GM21447 (cell line): ENCODE measurements around the gene TMEM184C.

ENCODE experiments used
- ATAC-seq: cut with Tn5 transposase; IDR thresholded peaks from one replicate; pipeline ENCODE4 v1.9.1; 2021; ENCODE audit not compliant: unreplicated experiment

TMEM184C gene

DNA sequence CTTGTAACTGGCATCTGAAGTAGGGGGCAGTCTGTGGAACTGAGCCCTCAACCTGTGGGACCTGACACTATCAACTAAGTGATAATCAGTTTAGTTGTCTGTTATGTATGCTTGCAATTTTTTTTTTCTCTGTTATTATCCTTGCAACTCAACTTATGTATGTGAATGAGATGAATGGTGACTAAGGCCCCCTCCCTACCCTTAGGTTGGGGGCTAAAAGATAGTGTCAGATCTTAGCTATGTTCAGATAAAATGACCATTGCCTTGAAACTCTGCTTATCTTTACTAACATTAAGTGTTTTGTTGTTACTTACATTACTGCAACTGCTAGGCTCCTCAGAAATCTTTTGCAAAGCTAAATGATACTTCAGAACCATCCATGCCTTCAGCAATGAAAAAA lies 31.5 kb downstream of the TMEM184C start:
- no peak for ATAC-seq

GRCh38 chr4:147651563-147651962 lies 34.4 kb downstream of the TMEM184C start:
- ATAC-seq, result no peak

DNA sequence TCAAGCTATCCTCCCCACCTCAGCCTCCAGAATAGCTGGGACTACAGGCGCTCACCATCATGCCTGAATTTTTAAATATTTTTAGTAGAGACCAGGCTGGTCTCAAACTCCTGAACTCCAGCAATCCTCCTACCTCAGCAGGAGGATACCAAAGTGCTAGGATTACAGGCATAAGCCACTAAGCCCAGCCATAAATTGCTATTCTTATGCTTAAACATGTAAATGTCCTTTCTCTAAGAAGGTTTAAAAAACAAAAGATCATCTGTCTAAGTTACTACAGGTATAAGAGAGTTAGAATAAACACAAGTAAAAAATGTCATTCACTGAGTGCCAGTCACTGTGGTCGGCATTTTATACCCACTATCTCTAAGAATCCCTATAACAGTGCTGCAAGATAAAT lies 38.4 kb downstream of the TMEM184C start:
- no peak for ATAC-seq

GRCh38 chr4:147658501-147658900 lies 41.3 kb downstream of the TMEM184C start:
- ATAC-seq, result no peak

DNA sequence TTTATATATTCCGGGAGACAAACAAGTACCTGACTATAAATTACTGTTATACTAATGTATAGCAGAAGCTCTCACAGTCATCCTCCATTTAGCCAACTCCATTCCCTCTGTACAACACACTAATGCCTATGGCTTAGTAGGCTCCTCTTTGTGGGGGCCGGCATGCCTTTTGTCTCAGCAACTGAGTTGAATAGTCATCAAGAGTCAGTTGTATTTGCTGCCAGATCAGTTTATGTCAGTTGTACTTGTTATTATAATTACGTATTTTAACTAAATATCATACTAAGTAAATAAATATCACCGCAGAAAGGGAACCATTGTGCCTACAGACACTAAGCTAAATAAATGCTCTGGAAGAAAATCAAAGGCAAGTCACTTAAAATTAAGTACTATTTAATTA lies 56.9 kb downstream of the TMEM184C start:
- ATAC-seq, result no peak

DNA sequence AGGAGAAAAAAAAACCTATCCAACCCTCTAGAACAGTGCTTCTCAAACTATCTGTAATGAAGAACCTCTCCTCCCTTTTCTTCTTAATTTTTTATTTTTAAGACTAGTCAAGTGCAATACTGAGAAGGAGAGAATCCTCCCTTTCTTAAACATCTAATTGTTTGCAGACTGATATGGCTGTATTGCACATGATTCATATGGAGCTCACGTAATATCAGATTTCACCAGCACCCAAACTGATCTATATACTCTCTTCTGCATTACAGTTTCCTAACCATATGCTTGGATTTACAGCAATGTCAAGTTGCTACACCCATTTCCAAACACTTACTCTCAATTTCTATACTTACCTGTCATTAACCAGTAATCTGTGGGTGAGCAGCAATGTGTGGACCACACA lies 57.3 kb downstream of the TMEM184C start:
- no peak for ATAC-seq

- no peak for ATAC-seq
These were observed 60.9 kb downstream of the TMEM184C start for GRCh38 chr4:147678106-147678505.

DNA sequence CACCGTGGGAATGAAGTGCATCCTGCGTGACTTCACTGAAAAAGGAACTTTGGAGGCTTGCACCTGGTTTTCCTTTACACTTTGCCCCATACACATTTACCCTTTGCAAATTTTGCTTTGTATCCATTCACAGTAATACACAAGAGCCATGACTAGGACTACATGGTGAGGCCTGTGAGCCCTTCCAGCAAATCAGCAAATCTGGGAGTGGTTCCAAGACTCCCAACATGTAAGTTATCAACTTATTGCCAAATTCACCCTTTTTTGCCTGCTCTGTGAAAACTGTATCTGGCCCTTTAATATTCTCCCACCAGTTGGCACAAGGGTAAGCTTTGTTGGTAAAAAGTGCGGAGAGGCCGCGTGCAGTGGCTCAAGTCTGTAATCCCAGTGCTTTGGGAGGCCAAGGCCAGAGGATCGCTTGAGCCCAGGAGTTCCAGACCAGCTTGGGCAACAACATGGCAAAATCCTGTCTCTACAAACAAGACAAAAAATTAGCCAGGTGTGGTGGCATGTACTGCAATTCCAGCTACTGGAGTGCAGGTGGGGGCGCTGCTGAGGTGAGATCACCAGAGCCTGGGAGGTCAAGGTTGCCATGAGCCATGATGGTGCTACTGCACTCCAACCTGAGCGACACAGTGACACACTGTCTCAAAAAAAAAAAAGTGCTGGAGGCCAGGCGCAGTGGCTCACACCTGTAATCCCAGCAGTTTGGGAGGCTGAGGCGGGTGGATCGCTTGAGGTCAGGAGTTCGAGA lies 61.8 kb downstream of the TMEM184C start:
- no peak for ATAC-seq

- ATAC-seq, result no peak
These were observed 65.6 kb downstream of the TMEM184C start for GRCh38 chr4:147682755-147683154.

- ATAC-seq, result no peak
These were observed 66.0 kb downstream of the TMEM184C start for GRCh38 chr4:147683188-147683591.

GRCh38 chr4:147683717-147684700 lies 66.8 kb downstream of the TMEM184C start, which contains the start of gene PRMT9:
TSS of gene PRMT9 (minus strand) at chr4:147684163. CDS start at chr4:147683987, 176 bp downstream.
- peak; percentile 98 for ATAC-seq

GRCh38 chr4:147689067-147689466 lies 71.9 kb downstream of the TMEM184C start:
- ATAC-seq, result no peak

GRCh38 chr4:147691820-147692219 lies 74.6 kb downstream of the TMEM184C start:
- no peak for ATAC-seq

DNA sequence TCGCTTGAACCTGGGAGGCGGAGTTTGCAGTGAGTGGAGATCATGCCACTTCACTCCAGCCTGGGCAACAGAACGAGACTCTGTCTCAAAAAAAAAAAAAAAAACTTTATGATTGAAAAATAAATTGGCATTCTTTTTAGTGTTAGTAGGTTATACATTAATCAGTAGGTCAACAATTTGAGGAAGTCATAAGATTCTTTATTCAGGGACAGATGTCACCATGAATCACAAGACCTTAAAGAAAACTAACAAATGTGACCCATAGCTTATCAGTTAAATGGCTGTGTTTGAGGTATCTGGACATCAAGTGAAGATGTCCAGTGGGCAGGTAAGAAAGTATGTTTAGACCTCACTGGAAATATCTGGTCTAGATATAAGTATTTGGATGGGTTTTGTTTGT lies 76.0 kb downstream of the TMEM184C start:
- ATAC-seq, result no peak

DNA sequence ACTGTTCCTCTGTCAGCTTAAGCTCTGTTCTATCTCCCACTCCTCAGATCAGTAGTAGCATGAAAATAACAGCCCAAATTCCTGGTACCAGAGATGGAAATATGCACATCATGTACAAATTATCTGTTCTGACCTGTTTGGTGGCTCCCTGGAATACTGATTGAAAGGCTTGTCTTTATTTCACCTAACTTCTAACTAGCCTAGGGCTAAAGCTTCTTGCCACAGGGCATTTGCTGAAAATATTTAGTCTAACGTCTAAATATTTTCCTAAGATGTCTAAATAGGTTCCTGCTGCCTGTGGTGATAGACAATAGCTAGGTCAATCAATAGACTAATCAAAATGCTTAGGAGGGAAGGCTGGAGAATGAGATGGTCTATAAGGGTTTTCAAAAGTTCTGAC lies 79.7 kb downstream of the TMEM184C start:
- no peak for ATAC-seq

- no peak for ATAC-seq
These were observed 87.6 kb downstream of the TMEM184C start for GRCh38 chr4:147704846-147705245.

DNA sequence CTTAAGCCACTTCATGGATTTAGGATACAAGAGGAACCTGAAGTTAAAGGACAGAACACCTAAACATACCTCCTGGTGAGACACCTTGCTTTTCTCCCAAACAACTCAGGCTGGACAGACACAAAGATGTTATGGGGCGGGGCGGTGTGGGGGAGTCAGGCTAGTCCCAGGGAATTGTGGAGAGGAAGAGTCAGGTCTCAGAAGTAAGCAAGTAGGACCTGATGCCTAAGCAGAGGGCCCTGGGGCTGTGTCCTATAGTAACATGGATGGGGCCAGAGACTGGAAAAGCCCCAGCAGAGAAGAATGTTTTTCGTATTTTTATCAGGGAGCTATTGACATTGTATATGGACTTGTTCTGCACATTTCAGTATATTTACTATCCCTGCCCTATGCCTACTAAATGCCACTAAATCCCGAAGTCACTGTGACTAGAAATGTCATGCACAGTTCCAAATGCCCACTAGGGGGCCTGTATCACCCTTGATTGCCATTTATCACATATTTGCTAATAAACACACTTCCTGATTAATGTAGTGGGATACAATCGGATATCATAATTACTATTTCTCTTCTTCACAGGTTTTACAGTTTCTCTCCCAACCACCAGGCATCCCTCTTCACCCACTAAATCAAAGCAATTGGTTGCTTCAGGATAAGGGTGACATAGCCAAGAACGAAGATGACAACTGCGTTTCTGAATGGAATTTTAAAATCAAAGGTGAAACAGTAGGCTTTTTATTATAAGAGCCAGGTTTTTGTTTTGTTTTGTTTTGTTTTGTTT lies 90.9 kb downstream of the TMEM184C start:
- ATAC-seq, result peak; percentile 72

GRCh38 chr4:147709999-147710398 lies 92.8 kb downstream of the TMEM184C start:
- no peak for ATAC-seq

DNA sequence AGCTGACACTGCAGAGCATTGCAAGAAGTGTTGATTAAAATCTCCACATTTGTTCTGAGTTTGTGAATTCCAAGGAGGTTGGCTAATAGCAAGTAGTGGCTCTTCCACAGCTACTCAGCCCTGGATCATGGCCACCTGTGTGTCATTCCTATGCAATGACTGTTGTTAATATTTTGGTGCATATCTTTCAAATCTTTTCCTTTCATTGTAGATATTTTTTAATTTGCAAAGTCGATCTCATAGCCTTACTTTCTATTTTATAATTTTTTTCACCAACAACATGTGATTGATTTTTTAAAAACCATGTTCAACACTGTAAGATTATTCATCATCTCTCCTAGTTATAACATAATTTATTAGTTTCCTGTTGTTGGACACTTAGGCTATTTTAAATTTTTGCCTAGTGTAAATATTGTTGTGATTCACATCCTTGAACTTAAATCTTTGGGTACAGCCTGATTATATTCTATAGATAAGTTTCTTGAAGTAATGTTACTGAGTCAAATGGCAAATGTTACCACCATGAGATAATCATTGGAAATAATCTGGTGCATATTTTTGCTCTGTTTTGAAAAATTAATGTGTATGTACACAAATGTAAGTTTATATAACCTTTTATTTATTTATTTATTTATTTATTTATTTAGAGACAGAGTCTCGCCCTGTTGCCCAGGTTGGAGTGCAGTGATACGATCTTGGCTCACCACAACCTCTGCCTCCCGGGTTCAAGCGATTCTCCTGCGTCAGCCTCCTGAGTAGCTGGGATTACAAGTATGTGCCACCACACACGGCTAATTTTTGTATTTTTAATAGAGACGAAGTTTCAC lies 97.6 kb downstream of the TMEM184C start:
- no peak for ATAC-seq

DNA sequence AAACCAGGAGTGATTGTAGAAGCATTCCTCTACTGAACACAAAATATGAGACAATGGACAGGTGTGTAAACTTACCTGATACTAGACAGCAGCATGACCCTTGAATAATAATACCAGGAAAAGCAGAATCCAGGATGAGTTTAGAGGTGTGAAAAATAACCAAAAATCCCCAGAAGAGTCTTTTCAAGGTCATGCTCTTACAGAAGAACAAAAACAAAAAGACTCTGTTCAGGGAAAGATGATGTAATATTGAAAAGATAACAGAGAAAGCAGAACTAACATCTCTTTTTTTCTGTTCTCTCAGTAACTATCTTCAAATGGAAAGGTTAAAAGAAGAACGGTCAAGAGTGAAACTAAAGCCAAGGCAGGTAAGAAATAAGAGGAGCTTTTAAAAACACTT lies 100.7 kb downstream of the TMEM184C start:
- ATAC-seq, result peak; percentile 81
